Lower leg skin (tissue), 3 donors: Measurements from ENCODE around the gene DCAF8.

Experiments used
- CTCF ChIP-seq, 3 donors: fragments of 450-650 bp; IDR thresholded peaks; one replicate each; pipeline ENCODE4 v1.5.1; 2016; ENCODE audit warnings: antibody characterized with exemption in 3 of 3, mild to moderate bottlenecking in 3 of 3, moderate library complexity in 2 of 3
- POLR2A ChIP-seq, 2 donors: fragments of 450-650 bp; IDR thresholded peaks; one replicate each; pipeline ENCODE4 v1.6.1; 2016 to 2017; ENCODE audit warnings: antibody characterized with exemption in 2 of 2, mild to moderate bottlenecking in 1 of 2, moderate library complexity in 1 of 2

- TF ChIP-seq CTCF (IDR thresholded peaks at IDR 0.05) = no peak
- no peak for TF ChIP-seq POLR2A (IDR thresholded peaks at IDR 0.05)
Measured at GRCh38 chr1:160179336-160179735, 83.0 kb downstream of the DCAF8 start.
